SK-N-SH treated with all-trans-retinoic acid at 6 μM for 48 hours (cell line): ENCODE measurements around the gene ACTL6B.

Experiments
- ATAC-seq: fragments of 200-7000 bp; cut with Tn5 transposase; 3 replicates; pipeline ENCODE4 v1.9.1; 2020; ENCODE audit warnings: mild to moderate bottlenecking, moderate library complexity
- ARNTL ChIP-seq: fragments of 450-650 bp; formaldehyde crosslinking; IDR thresholded peaks from 2 replicates; pipeline ENCODE4 v1.5.0; 2020; ENCODE audit warnings: low read depth, mild to moderate bottlenecking, moderate library complexity, borderline replicate concordance
- TSHZ2 ChIP-seq: fragments of 250-450 bp; sonication (Bioruptor Pico); IDR thresholded peaks from 2 replicates; pipeline ENCODE4 v1.5.0; 2020; ENCODE audit warnings: mild to moderate bottlenecking, moderate library complexity
- ZNF70 ChIP-seq: fragments of 450-650 bp; formaldehyde crosslinking; IDR thresholded peaks from 2 replicates; pipeline ENCODE4 v1.5.0; 2020; ENCODE audit warnings: mild to moderate bottlenecking, moderate library complexity

ACTL6B gene

GRCh38 chr7:100595188-100595587 is 61.1 kb downstream of the ACTL6B start:
- TF ChIP-seq TSHZ2 (CRISPR knock-in tag): no peak
- no peak for TF ChIP-seq ARNTL (CRISPR knock-in tag)
- no peak for TF ChIP-seq ZNF70 (CRISPR knock-in tag)
- ATAC-seq: no peak
